Upper lobe of right lung (tissue), 1 donor: ENCODE measurements around the gene DPT. TPM values are rescaled to one million over a fixed set of nuclear protein-coding genes. Genes with fewer than 3 reads are reported as not detected.

Experiments
- ATAC-seq: fragments of 200-7000 bp; cut with Tn5 transposase; one replicate; pipeline ENCODE4 v1.9.1; 2020; ENCODE audit warnings: mild to moderate bottlenecking, moderate library complexity
- DNase-seq: peaks from one replicate; pipeline ENCODE4 v3.0.0-alpha.2; 2020
- H3K27ac ChIP-seq: fragments of 200-600 bp; one replicate; pipeline ENCODE4 v1.8.0; 2022
- H3K27me3 ChIP-seq: fragments of 200-600 bp; one replicate; pipeline ENCODE4 v1.8.0; 2022; ENCODE audit warnings: mild to moderate bottlenecking
- H3K36me3 ChIP-seq: fragments of 200-600 bp; one replicate; pipeline ENCODE4 v1.8.0; 2022
- H3K4me1 ChIP-seq: fragments of 200-600 bp; one replicate; pipeline ENCODE4 v1.8.0; 2022
- H3K4me3 ChIP-seq: fragments of 200-600 bp; one replicate; pipeline ENCODE4 v1.8.0; 2022; ENCODE audit warnings: mild to moderate bottlenecking
- H3K9me3 ChIP-seq: fragments of 200-600 bp; one replicate; pipeline ENCODE4 v1.8.0; 2022
- CTCF ChIP-seq: fragments of 200-600 bp; IDR thresholded peaks from one replicate; pipeline ENCODE4 v1.8.0; 2022; ENCODE audit warnings: antibody characterized with exemption
- intact Hi-C: fragments of 100-400 bp; cut with DNase I; formaldehyde crosslinking; loops from one replicate; pipeline ENCODE4 v1.11.0; 2022
- total RNA-seq: library from RNA; stranded (reverse); fragmentation: NEBNext Ultra II Directional; extraction: Animal tissue kit (Norgen Biotek cat#: 25700); gene quantifications from one replicate; pipeline ENCODE4 v1.2.1, GENCODE V29; 2021
- donor health status: DM: no; HTN: yes; CAD: no; lungs with severe emphysema.

Gene DPT
- total RNA-seq, 1 donor from 2014 or later: 44.7 TPM

DNA sequence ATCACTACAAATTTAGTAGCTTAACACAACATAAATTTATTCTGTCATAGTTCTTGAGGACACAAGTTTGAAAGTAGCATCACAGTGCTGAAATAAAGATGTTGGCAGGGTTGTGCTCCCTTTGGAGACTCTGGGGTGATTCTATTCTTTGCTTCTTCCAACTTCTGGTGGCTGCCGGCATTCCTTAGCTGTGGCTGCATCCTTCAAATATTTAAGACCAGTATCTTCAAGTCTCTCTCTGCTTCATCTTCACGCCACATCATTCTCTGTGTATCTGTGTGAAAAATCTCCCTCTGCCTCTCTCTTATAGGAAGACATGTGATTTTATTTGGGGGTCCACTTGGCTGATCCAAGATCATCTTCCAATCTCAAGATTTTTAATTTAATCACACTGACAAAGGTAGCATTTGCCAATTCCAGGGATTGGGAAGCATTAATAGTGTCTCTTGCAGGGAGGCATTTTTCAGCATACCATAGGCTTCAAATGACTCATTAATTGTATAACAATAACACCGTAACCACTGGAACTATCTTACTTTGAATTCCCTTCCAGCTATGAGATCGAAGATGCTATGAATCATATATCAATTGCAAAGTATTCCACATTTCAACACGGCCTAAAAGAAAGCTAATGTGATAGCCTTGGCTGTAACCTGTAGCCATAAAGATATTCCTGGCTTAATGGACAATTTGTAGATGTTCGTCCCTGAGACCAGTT lies 74.6 kb downstream of the DPT start:
- Histone ChIP-seq H3K36me3 (no peaks in the 10 kb centered on the region), H3K9me3 (no peaks in the 10 kb centered on the region), H3K27ac (no peak overlapping the region), H3K27me3 (no peaks in the 10 kb centered on the region), H3K4me1 (no peaks in the 10 kb centered on the region), H3K4me3 (no peak overlapping the region)
- no peak for ATAC-seq
- intact Hi-C loops: no loop called here
- TF ChIP-seq CTCF: no peak
- no peak for DNase-seq

DNA sequence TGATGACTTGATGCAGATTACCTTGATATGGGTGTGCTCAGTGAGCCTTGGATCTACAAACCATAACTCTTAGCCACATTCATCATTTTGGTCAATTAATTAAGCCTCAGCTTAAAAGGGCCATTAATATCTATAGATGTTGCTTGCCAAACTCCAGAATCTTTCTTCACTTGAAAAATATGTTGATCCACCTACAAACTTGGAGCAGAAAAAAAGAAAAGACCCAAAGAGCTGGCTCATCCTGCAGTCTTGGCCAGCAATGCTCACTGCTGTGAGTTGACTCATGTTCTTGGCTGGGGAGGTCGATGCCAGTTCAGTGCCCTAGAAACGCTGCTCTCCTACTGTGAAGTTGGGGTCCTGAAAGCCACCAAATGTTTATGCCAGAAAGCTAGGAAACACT lies 75.4 kb downstream of the DPT start:
- TF ChIP-seq CTCF: no peak
- Histone ChIP-seq H3K27me3 (no peaks in the 10 kb centered on the region), H3K4me1 (no peaks in the 10 kb centered on the region), H3K36me3 (no peaks in the 10 kb centered on the region), H3K9me3 (no peaks in the 10 kb centered on the region), H3K4me3 (no peak overlapping the region), H3K27ac (no peak overlapping the region)
- DNase-seq: no peak
- no peak for ATAC-seq
- intact Hi-C loops: no loop called here

DNA sequence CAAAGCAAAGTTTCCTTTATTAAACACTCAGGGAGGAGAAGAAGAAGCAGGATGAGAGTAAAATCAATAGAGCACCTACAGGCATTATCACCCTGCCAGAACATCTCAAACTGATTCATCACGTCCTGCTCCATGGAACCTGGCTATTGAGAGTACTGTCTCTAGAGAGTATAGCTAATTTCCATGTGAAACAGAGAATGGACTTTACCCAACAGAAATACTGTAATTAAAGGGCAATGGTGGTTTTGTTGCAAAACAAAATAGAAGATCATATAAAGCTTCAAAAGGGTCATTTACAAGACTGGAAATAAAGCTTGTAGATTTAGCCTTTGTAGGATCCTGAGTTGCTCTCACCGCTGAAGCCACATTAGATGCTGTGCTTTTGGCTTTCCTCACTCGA lies 83.3 kb downstream of the DPT start:
- no peaks in the 10 kb centered on the region for H3K9me3 ChIP-seq
- intact Hi-C loops: no loop called here
- ATAC-seq (no peak), DNase-seq (no peak)
- no peaks in the 10 kb centered on the region for H3K27me3 ChIP-seq
- no peaks in the 10 kb centered on the region for H3K36me3 ChIP-seq
- H3K4me3 ChIP-seq: no peak overlapping the region
- no peaks in the 10 kb centered on the region for H3K4me1 ChIP-seq
- no peak for TF ChIP-seq CTCF
- no peak overlapping the region for H3K27ac ChIP-seq

Other genes with a start within 250 kb of the DPT start
- 2.0 TPM for gene XCL2, start 185.2 kb downstream of the DPT start, total RNA-seq
- 0.90 TPM for gene XCL1, start 152.6 kb downstream of the DPT start, total RNA-seq